Upper lobe of left lung (tissue), 4 donors: ENCODE results near the gene RBBP8NL.

ENCODE experiments used
- POLR2AphosphoS5 ChIP-seq, 2 donors: sonication (generic); formaldehyde crosslinking; IDR thresholded peaks; one replicate each; pipeline ENCODE4 v1.5.1; 2017; ENCODE audit warnings: antibody characterized with exemption in 2 of 2
- TF ChIP-seq, protein P1 (sequence below), 6 experiments: fragments of 450-650 bp in 4 of 6; fragments of 200-600 bp in 2 of 6; sonication (generic) in 2 of 6; IDR thresholded peaks; one replicate each; pipeline ENCODE4 v1.5.1; 2016 to 2019; ENCODE audit warnings: antibody characterized with exemption in 6 of 6

DNA sequence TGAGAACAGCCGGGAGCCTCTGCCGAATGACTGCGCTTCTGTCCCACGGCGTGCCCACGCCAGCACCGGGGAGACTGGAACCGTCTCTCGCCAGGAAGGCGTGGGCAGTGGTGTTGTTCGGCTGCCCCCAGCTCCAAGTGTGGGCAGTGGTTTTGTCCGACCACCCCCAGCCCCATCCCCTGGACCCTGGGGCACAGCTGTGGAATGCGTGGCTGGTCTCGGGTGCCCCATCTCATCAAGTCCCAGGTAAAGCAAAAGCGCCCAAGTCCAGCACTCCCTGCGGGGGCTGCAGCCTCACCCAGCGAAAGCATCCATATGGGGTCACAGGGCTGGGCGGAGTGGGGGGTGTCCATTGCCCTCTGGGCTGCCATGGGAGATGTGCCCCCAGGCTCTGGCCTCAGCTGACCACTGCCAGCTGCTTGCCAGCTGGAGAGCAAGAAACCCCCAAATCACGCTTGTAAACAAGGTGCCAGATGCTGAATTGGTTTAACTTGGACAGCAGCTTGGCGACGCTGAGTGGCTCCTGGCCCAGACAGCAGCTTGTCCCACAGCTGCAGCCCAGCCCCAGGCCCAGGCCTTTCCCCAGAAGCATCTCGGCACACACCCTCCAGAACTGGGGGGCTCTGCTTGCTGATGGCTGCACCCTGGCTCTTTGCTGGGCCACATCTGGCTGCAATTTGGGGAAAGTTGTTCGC lies 24.7 kb downstream of the RBBP8NL start:
- TF ChIP-seq, protein P1, sequence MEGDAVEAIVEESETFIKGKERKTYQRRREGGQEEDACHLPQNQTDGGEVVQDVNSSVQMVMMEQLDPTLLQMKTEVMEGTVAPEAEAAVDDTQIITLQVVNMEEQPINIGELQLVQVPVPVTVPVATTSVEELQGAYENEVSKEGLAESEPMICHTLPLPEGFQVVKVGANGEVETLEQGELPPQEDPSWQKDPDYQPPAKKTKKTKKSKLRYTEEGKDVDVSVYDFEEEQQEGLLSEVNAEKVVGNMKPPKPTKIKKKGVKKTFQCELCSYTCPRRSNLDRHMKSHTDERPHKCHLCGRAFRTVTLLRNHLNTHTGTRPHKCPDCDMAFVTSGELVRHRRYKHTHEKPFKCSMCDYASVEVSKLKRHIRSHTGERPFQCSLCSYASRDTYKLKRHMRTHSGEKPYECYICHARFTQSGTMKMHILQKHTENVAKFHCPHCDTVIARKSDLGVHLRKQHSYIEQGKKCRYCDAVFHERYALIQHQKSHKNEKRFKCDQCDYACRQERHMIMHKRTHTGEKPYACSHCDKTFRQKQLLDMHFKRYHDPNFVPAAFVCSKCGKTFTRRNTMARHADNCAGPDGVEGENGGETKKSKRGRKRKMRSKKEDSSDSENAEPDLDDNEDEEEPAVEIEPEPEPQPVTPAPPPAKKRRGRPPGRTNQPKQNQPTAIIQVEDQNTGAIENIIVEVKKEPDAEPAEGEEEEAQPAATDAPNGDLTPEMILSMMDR (IDR thresholded peaks at IDR 0.05), result no peak
- TF ChIP-seq POLR2AphosphoS5 (IDR thresholded peaks at IDR 0.05), result no peak
